SK-N-SH (cell line): ENCODE data around the gene F7. TPM values are rescaled to one million over a fixed set of nuclear protein-coding genes. Genes with fewer than 3 reads are reported as not detected.

Experiments
- CTCF ChIA-PET: fragments of 300-600, 350-600 bp; formaldehyde crosslinking; extraction: SDS; loops from one replicate; lab custom pipeline; 2021; lab: Yijun Ruan, JAX
- POLR2A ChIA-PET: fragments of 350-600 bp; sonication (Branson Sonifier 250); formaldehyde crosslinking; extraction: SDS; loops from one replicate; lab custom pipeline; 2020; ENCODE audit warnings: antibody characterized with exemption, inconsistent platforms; lab: Yijun Ruan, JAX
- DNase-seq: peaks from one replicate; pipeline ENCODE4 v3.0.0; 2012
- H2AFZ ChIP-seq: fragments of 200-600 bp; sonication (generic); 2 replicates; pipeline ENCODE4 v1.8.1; 2016; ENCODE audit warnings: antibody characterized with exemption, mild to moderate bottlenecking, low read depth
- H3F3A ChIP-seq: fragments of 200-600 bp; sonication (generic); replicated peaks from 2 replicates; pipeline ENCODE3; 2016; ENCODE audit warnings: antibody characterized with exemption, mild to moderate bottlenecking; ENCODE audit not compliant: insufficient read depth
- H3K27ac ChIP-seq, 2 experiments: fragments of 200-500 bp in 1 of 2; fragments of 200-600 bp in 1 of 2; sonication (Bioruptor generic) in 1 of 2; sonication (generic), shearing (Covaris generic) in 1 of 2; 2 replicates each; pipeline versions ENCODE4 v1.5.1 to v1.6.1; 2014 to 2016; ENCODE audit warnings: low read depth in 2 of 2, inconsistent platforms in 1 of 2, low read length in 1 of 2, mild to moderate bottlenecking in 1 of 2, mixed read lengths in 1 of 2
- H3K27me3 ChIP-seq: fragments of 200-600 bp; sonication (generic), shearing (Covaris generic); 2 replicates; pipeline ENCODE4 v1.6.1; 2016; ENCODE audit warnings: mixed run types; ENCODE audit not compliant: insufficient read depth
- H3K36me3 ChIP-seq, 2 experiments: fragments of 200-500 bp in 1 of 2; fragments of 200-600 bp in 1 of 2; sonication (Bioruptor generic) in 1 of 2; sonication (generic) in 1 of 2; replicated peaks in 1 of 2; 2 replicates each; pipeline versions ENCODE3 to v1.5.1; 2014 to 2016; ENCODE audit warnings: low read length in 1 of 2, mild to moderate bottlenecking in 1 of 2; ENCODE audit not compliant: insufficient read depth in 2 of 2, control insufficient read depth in 1 of 2
- H3K4me1 ChIP-seq, 2 experiments: fragments of 200-500 bp in 1 of 2; fragments of 200-600 bp in 1 of 2; sonication (Bioruptor generic) in 1 of 2; sonication (generic), shearing (Covaris generic) in 1 of 2; 2 replicates each; pipeline versions ENCODE4 v1.5.1 to v1.6.1; 2014 to 2016; ENCODE audit warnings: low read depth in 1 of 2, low read length in 1 of 2, mixed run types in 1 of 2; ENCODE audit not compliant: insufficient read depth in 2 of 2, control insufficient read depth in 1 of 2
- H3K4me2 ChIP-seq: fragments of 200-600 bp; sonication (generic), shearing (Covaris generic); 2 replicates; pipeline ENCODE4 v1.6.1; 2017; ENCODE audit warnings: mixed run types
- H3K4me3 ChIP-seq, 2 experiments: fragments of 200-500 bp in 1 of 2; fragments of 200-600 bp in 1 of 2; sonication (Bioruptor generic) in 1 of 2; sonication (generic), shearing (Covaris generic) in 1 of 2; 2 replicates each; pipeline versions ENCODE4 v1.5.1 to v1.8.1; 2014 to 2016; ENCODE audit warnings: low read depth in 2 of 2, inconsistent platforms in 1 of 2, low read length in 1 of 2, mild to moderate bottlenecking in 1 of 2, mixed read lengths in 1 of 2, moderate library complexity in 1 of 2
- H3K79me2 ChIP-seq: fragments of 200-600 bp; sonication (generic); 2 replicates; pipeline ENCODE4 v1.8.1; 2017; ENCODE audit warnings: mild to moderate bottlenecking; ENCODE audit not compliant: insufficient read depth
- H3K9ac ChIP-seq: fragments of 200-600 bp; sonication (generic); 2 replicates; pipeline ENCODE4 v1.6.1; 2017; ENCODE audit warnings: mixed run types
- H3K9me2 ChIP-seq: fragments of 200-600 bp; sonication (generic); 2 replicates; pipeline ENCODE4 v1.6.1; 2017; ENCODE audit warnings: mixed run types
- H3K9me3 ChIP-seq: fragments of 200-600 bp; sonication (generic); 2 replicates; pipeline ENCODE4 v1.6.1; 2017; ENCODE audit warnings: mixed run types, mild to moderate bottlenecking, moderate library complexity
- H4K20me1 ChIP-seq: fragments of 200-600 bp; sonication (generic); 2 replicates; pipeline ENCODE4 v1.6.1; 2017; ENCODE audit warnings: mild to moderate bottlenecking, mixed run types; ENCODE audit not compliant: insufficient read depth
- CHD2 ChIP-seq: fragments of 150-350 bp; IDR thresholded peaks from 2 replicates; pipeline ENCODE4 v1.6.1; 2018; ENCODE audit warnings: low read length; ENCODE audit not compliant: partially characterized antibody
- EP300 ChIP-seq, 2 experiments: IDR thresholded peaks; 2 replicates each; pipeline versions ENCODE4 v1.4.0 to v1.6.1; 2012; ENCODE audit warnings: borderline replicate concordance in 1 of 2, low read depth in 1 of 2, low read length in 1 of 2
- EZH2phosphoT487 ChIP-seq: fragments of 200-600 bp; sonication (generic); IDR thresholded peaks from 2 replicates; pipeline ENCODE4 v1.6.1; 2017; ENCODE audit warnings: low read depth, mixed run types, mild to moderate bottlenecking, antibody characterized with exemption, moderate library complexity, borderline replicate concordance
- FOSL2 ChIP-seq: IDR thresholded peaks from 2 replicates; pipeline ENCODE4 v1.4.0; 2012; ENCODE audit warnings: low read depth, mild to moderate bottlenecking, moderate library complexity, borderline replicate concordance
- FOXJ3 ChIP-seq: sonication (generic); formaldehyde crosslinking; IDR thresholded peaks from 2 replicates; pipeline ENCODE4 v1.5.1; 2020; ENCODE audit warnings: mild to moderate bottlenecking, missing genetic modification reagents
- FOXM1 ChIP-seq: IDR thresholded peaks from 2 replicates; pipeline ENCODE4 v1.4.0; 2012; ENCODE audit warnings: low read depth, mild to moderate bottlenecking
- GATA2 ChIP-seq: sonication (generic); formaldehyde crosslinking; IDR thresholded peaks from 2 replicates; pipeline ENCODE4 v1.5.0; 2020; ENCODE audit warnings: mild to moderate bottlenecking, missing genetic modification reagents
- MAX ChIP-seq: IDR thresholded peaks from 2 replicates; pipeline ENCODE4 v1.4.0; 2012; ENCODE audit warnings: low read depth
- MEF2A ChIP-seq: IDR thresholded peaks from 2 replicates; pipeline ENCODE4 v1.4.0; 2012; ENCODE audit warnings: low read depth, borderline replicate concordance
- MXI1 ChIP-seq: IDR thresholded peaks from 2 replicates; pipeline ENCODE4 v1.6.1; 2012; ENCODE audit warnings: mild to moderate bottlenecking, low read depth, low read length, improper control_type of control experiment
- NFIC ChIP-seq: IDR thresholded peaks from 2 replicates; pipeline ENCODE4 v1.4.0; 2012; ENCODE audit warnings: borderline replicate concordance
- NRF1 ChIP-seq: IDR thresholded peaks from 2 replicates; pipeline ENCODE4 v1.6.1; 2012; ENCODE audit warnings: low read depth, mild to moderate bottlenecking, low read length
- POLR2AphosphoS5 ChIP-seq: IDR thresholded peaks from 2 replicates; pipeline ENCODE4 v1.6.1; 2012; ENCODE audit warnings: low read depth, low read length
- RAD21 ChIP-seq: IDR thresholded peaks from 2 replicates; pipeline ENCODE4 v1.6.1; 2012; ENCODE audit warnings: mild to moderate bottlenecking, low read length
- RCOR1 ChIP-seq: fragments of 150-350 bp; IDR thresholded peaks from 2 replicates; pipeline ENCODE4 v1.6.1; 2017; ENCODE audit warnings: antibody characterized with exemption, low read length
- RFX5 ChIP-seq: IDR thresholded peaks from 2 replicates; pipeline ENCODE4 v1.6.1; 2012; ENCODE audit warnings: mild to moderate bottlenecking, improper control_type of control experiment, low read length
- RXRA ChIP-seq: IDR thresholded peaks from 2 replicates; pipeline ENCODE4 v1.4.0; 2012; ENCODE audit warnings: low read depth, mild to moderate bottlenecking, borderline replicate concordance
- SIN3A ChIP-seq: IDR thresholded peaks from 2 replicates; pipeline ENCODE4 v1.6.1; 2012; ENCODE audit warnings: low read depth, mild to moderate bottlenecking, low read length, moderate library complexity, borderline replicate concordance
- SMC3 ChIP-seq: IDR thresholded peaks from 2 replicates; pipeline ENCODE4 v1.6.1; 2012; ENCODE audit warnings: low read depth, low read length, improper control_type of control experiment
- TCF12 ChIP-seq: IDR thresholded peaks from 2 replicates; pipeline ENCODE4 v1.4.0; 2012
- TEAD4 ChIP-seq: IDR thresholded peaks from 2 replicates; pipeline ENCODE4 v1.4.0; 2012; ENCODE audit warnings: mild to moderate bottlenecking, borderline replicate concordance; ENCODE audit not compliant: insufficient read depth
- WGBS: methylation state at CpG from one replicate; pipeline ENCODE4 v1.1.6; 2017; ENCODE audit warnings: low lambda C conversion rate; 5-methylcytosine and 5-hydroxymethylcytosine counted together
- polyA plus RNA-seq, 3 experiments: library from polyadenylated mRNA; depleted of rRNA; stranded (reverse); fragments of >200 nt; gene quantifications; 2 replicates each; pipeline ENCODE4 v1.2.3, GENCODE V29; 2012
- TF ChIP-seq, protein P1 (sequence below): IDR thresholded peaks from 2 replicates; pipeline ENCODE4; 2012
- TF ChIP-seq, protein P2 (sequence below): fragments of 200-600 bp; sonication (generic); IDR thresholded peaks from 2 replicates; pipeline ENCODE4 v1.6.1; 2017; ENCODE audit warnings: antibody characterized with exemption, mild to moderate bottlenecking, moderate library complexity

Gene F7
- polyA plus RNA-seq, 1 of the 3 experiments (the other 2 are of a cell fraction), result not detected

DNA sequence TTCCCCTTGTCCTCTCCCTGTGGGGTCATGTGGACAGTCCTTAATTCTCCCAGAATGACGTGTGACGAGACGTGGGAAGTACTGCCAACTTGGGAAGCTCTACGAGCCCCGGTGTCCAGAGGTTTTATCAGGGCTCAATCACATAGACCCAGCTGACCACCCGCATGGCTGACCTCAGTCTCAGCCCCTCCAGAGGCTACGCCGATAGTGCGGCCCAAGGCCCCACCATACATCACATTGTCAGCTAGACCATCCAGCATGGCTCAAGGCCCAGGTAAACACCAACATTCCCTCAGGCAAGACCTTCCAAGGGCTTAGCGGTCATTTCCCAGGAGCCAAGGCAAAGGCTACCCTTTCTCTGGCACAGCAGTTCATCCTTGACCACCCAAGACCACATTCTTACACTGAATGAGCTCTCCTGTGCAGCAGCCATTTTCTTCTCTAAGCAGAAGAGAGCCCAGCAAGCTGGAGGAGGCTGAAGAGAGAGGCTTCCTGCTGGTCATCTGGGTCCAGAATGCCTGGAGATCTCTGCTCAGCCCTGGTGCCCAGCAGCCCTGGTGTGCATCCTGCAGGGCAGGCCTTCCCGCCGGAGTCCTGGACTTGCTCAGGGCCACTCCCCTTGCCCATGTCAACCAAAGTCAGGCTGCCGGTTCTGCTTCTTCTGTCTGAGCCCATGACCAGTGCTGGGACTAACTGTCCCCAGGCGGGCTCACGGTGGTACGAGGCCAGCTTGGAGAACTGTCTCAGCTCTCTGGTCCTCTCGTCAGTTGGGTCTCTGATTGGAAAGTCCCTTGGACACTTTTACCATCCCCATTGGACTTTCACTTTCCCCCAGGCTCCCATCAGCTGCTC is 9.1 kb downstream of the F7 start:
- Histone ChIP-seq H3K4me1 (peaks cover 0 to 2% of the 10 kb centered on the region in 2 experiments; a peak in 1 of 4 replicates), H2AFZ (no peak overlapping the region), H4K20me1 (no peaks in the 10 kb centered on the region), H3K9me2 (no peaks in the 10 kb centered on the region), H3K4me2 (no peak overlapping the region), H3K27ac (no peak overlapping the region), H3K79me2 (no peaks in the 10 kb centered on the region), H3K9me3 (no peaks in the 10 kb centered on the region), H3K36me3 (no peaks in the 10 kb centered on the region), H3F3A (no peaks in the 10 kb centered on the region), H3K4me3 (no peak overlapping the region), H3K9ac (no peak overlapping the region), H3K27me3 (peaks cover 12% of the 10 kb centered on the region)
- no peak for TF ChIP-seq RXRA
- TF ChIP-seq NFIC, result no peak
- no peak for TF ChIP-seq FOXM1
- no peak for TF ChIP-seq GATA2 (CRISPR knock-in tag)
- no peak for TF ChIP-seq MXI1
- TF ChIP-seq NRF1, result no peak
- TF ChIP-seq SIN3A, result no peak
- TF ChIP-seq EZH2phosphoT487, result no peak
- POLR2A ChIA-PET, result interaction anchor here (0.6 kb wide), 2 partner anchors 15 to 254 kb away, joined by 3 read pairs; no protein-coding TSS in a partner anchor
- WGBS, result 73% methylated on average over 14 of the region's 17 CpGs
- CTCF ChIA-PET, result interaction anchor here (1.4 kb wide), 1 partner anchor 9 kb away, joined by 4 read pairs; no protein-coding TSS in a partner anchor
- peak; percentile 14 for DNase-seq

DNA sequence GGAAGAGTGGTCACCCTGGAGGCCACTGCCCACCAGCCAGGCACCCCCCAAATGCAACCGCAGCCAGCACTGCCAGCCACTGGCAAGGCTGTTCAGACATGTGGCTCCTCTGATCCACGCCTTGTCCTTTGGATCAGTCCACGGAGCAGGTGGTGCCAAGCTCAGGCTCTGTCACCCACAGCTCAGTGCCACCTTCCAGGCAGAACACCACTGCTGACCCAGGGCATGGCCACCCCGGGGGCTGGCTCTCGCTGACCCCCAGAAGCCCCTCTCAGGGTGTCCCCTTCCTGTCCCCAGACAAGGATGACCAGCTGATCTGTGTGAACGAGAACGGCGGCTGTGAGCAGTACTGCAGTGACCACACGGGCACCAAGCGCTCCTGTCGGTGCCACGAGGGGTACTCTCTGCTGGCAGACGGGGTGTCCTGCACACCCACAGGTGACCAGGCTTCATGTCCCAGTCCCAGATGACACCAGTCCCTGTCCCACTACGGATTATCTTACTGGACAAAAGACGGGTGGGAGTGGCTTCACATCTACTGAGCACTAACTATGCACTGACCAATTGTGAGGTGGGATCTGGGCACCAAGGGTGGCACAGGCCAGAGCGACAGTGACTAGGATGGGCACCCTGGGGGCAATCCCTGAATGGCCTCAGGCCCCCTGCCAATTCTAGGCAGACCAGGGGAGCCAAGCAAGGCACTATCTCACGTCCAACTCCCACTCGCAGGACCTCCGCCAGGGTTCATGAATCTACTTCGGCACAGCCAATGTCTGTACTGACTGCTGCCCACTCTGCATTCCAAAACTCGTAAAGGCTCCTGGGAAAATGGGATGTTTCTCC is 10.0 kb downstream of the F7 start:
- no peak overlapping the region for H3K4me2 ChIP-seq
- CTCF ChIA-PET, result interaction anchor here (1.4 kb wide), 1 partner anchor 8 kb away, joined by 4 read pairs; no protein-coding TSS in a partner anchor
- POLR2A ChIA-PET, result interaction anchor here (0.6 kb wide), 2 partner anchors 16 to 253 kb away, joined by 3 read pairs; no protein-coding TSS in a partner anchor
- no peak overlapping the region for H2AFZ ChIP-seq
- H4K20me1 ChIP-seq, result no peaks in the 10 kb centered on the region
- H3K4me3 ChIP-seq, result no peak overlapping the region
- H3K27me3 ChIP-seq, result peaks cover 4% of the 10 kb centered on the region
- H3K9me2 ChIP-seq, result no peaks in the 10 kb centered on the region
- no peaks in the 10 kb centered on the region for H3F3A ChIP-seq
- no peaks in the 10 kb centered on the region for H3K9me3 ChIP-seq
- TF ChIP-seq RAD21, result no peak
- no peak for TF ChIP-seq FOXJ3 (CRISPR knock-in tag)
- TF ChIP-seq TCF12, result no peak
- TF ChIP-seq EZH2phosphoT487, result no peak
- TF ChIP-seq SMC3, result no peak
- no peak for TF ChIP-seq RCOR1
- TF ChIP-seq FOSL2, result no peak
- no peak for TF ChIP-seq POLR2AphosphoS5
- no peak for TF ChIP-seq SIN3A
- TF ChIP-seq, protein P1, sequence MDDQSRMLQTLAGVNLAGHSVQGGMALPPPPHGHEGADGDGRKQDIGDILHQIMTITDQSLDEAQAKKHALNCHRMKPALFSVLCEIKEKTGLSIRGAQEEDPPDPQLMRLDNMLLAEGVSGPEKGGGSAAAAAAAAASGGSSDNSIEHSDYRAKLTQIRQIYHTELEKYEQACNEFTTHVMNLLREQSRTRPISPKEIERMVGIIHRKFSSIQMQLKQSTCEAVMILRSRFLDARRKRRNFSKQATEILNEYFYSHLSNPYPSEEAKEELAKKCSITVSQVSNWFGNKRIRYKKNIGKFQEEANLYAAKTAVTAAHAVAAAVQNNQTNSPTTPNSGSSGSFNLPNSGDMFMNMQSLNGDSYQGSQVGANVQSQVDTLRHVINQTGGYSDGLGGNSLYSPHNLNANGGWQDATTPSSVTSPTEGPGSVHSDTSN, result no peak
- no peak for TF ChIP-seq GATA2 (CRISPR knock-in tag)
- TF ChIP-seq CHD2, result no peak
- TF ChIP-seq FOXM1, result no peak
- TF ChIP-seq MAX, result no peak
- TF ChIP-seq TEAD4, result no peak
- no peak for TF ChIP-seq MEF2A
- TF ChIP-seq, protein P2, sequence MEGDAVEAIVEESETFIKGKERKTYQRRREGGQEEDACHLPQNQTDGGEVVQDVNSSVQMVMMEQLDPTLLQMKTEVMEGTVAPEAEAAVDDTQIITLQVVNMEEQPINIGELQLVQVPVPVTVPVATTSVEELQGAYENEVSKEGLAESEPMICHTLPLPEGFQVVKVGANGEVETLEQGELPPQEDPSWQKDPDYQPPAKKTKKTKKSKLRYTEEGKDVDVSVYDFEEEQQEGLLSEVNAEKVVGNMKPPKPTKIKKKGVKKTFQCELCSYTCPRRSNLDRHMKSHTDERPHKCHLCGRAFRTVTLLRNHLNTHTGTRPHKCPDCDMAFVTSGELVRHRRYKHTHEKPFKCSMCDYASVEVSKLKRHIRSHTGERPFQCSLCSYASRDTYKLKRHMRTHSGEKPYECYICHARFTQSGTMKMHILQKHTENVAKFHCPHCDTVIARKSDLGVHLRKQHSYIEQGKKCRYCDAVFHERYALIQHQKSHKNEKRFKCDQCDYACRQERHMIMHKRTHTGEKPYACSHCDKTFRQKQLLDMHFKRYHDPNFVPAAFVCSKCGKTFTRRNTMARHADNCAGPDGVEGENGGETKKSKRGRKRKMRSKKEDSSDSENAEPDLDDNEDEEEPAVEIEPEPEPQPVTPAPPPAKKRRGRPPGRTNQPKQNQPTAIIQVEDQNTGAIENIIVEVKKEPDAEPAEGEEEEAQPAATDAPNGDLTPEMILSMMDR, result no peak
- TF ChIP-seq EP300 (IDR thresholded peaks at IDR 0.05; ENCODE audit: borderline replicate concordance in 1 of 2, low read depth in 1 of 2, low read length in 1 of 2), result no peak
- no peak for TF ChIP-seq RFX5
- 59% methylated on average over 12 of the region's 21 CpGs for WGBS
- no peak overlapping the region for H3K27ac ChIP-seq
- peak; percentile 14 for DNase-seq
- H3K9ac ChIP-seq, result no peak overlapping the region
- peaks cover 0 to under 1% of the 10 kb centered on the region in 2 experiments; a peak in 1 of 4 replicates for H3K4me1 ChIP-seq
- no peaks in the 10 kb centered on the region for H3K79me2 ChIP-seq
- H3K36me3 ChIP-seq, result no peaks in the 10 kb centered on the region
